PC-9 (cell line): Measurements from ENCODE around the gene CFAP73. TPM values are rescaled to one million over a fixed set of nuclear protein-coding genes. Genes with fewer than 3 reads are reported as not detected.
A peak's percentile ranks its signal among the peaks of the same experiment; 100 is the strongest.

Experiments
- BruUV-seq: library from RNA; stranded (reverse); fragments of 400-500 nt; replicated peaks from 2 replicates; lab custom pipeline; 2021; lab: Mats Ljungman, UMichigan
- CTCF ChIA-PET: fragments of 300-600 bp; sonication (Branson Sonifier 250); formaldehyde crosslinking; loops from one replicate; lab custom pipeline; 2022; ENCODE audit warnings: antibody characterized with exemption; lab: Charles Lee
- POLR2A ChIA-PET: fragments of 300-600 bp; sonication (Branson Sonifier 250); formaldehyde crosslinking; loops from one replicate; lab custom pipeline; 2022; ENCODE audit warnings: antibody characterized with exemption; ENCODE audit not compliant: unreplicated experiment; lab: Charles Lee
- DNase-seq, 2 experiments: peaks; one replicate each; pipeline versions ENCODE4 v3.0.0 to v3.0.0-alpha.2; 2015 to 2022; ENCODE audit warnings: mixed read lengths in 1 of 2
- H2AFZ ChIP-seq: fragments of 200-600 bp; sonication (generic); 2 replicates; pipeline ENCODE4 v1.8.1; 2017; ENCODE audit warnings: antibody characterized with exemption
- H3F3A ChIP-seq: fragments of 200-600 bp; sonication (generic); 2 replicates; pipeline ENCODE4 v1.8.1; 2017; ENCODE audit warnings: antibody characterized with exemption, mild to moderate bottlenecking, low read depth; ENCODE audit not compliant: insufficient read depth
- H3K27ac ChIP-seq: fragments of 200-600 bp; sonication (generic); 2 replicates; pipeline ENCODE4 v1.6.1; 2016; ENCODE audit warnings: mixed run types
- H3K27me3 ChIP-seq: fragments of 200-600 bp; sonication (generic); 2 replicates; pipeline ENCODE4 v1.6.1; 2016; ENCODE audit warnings: low read depth, mixed run types; ENCODE audit not compliant: insufficient read depth
- H3K36me3 ChIP-seq: fragments of 200-600 bp; sonication (generic); 2 replicates; pipeline ENCODE4 v1.6.1; 2016; ENCODE audit warnings: low read depth, mixed run types
- H3K4me1 ChIP-seq: fragments of 200-600 bp; sonication (generic); replicated peaks from 2 replicates; pipeline ENCODE4 v1.6.1; 2016; ENCODE audit warnings: mixed run types; ENCODE audit not compliant: insufficient read depth
- H3K4me2 ChIP-seq: fragments of 200-600 bp; sonication (generic); 2 replicates; pipeline ENCODE4 v1.6.1; 2017; ENCODE audit warnings: mixed run types
- H3K4me3 ChIP-seq: fragments of 200-600 bp; sonication (generic); 2 replicates; pipeline ENCODE4 v1.6.1; 2016; ENCODE audit warnings: mixed run types
- H3K79me2 ChIP-seq: fragments of 200-600 bp; sonication (generic); 2 replicates; pipeline ENCODE4 v1.6.1; 2017; ENCODE audit warnings: low read depth, mixed run types
- H3K9me2 ChIP-seq: fragments of 200-600 bp; sonication (generic); 2 replicates; pipeline ENCODE4 v1.8.1; 2017; ENCODE audit warnings: mild to moderate bottlenecking; ENCODE audit not compliant: insufficient read depth
- H3K9me3 ChIP-seq: fragments of 200-600 bp; sonication (generic); 2 replicates; pipeline ENCODE4 v1.8.1; 2016; ENCODE audit warnings: low read depth; ENCODE audit not compliant: insufficient read depth
- H4K20me1 ChIP-seq: fragments of 200-600 bp; sonication (generic); 2 replicates; pipeline ENCODE4 v1.8.1; 2017; ENCODE audit not compliant: insufficient read depth
- EZH2 ChIP-seq: fragments of 200-600 bp; sonication (generic); IDR thresholded peaks from 2 replicates; pipeline ENCODE4 v1.8.0; 2017; ENCODE audit warnings: antibody characterized with exemption, low read depth
- intact Hi-C: fragments of 100-400 bp; cut with micrococcal nuclease; formaldehyde crosslinking; loops from one replicate; pipeline ENCODE4 v1.10.0; 2022; ENCODE audit not compliant: unreplicated experiment
- total RNA-seq: library from RNA; stranded (reverse); gene quantifications from 2 replicates; pipeline ENCODE4 v1.2.3, GENCODE V29; 2021
- TF ChIP-seq, protein P1 (sequence below): fragments of 200-600 bp; sonication (generic); conservative IDR thresholded peaks from 2 replicates; pipeline ENCODE4 v1.6.1; 2017; ENCODE audit warnings: mixed run types, antibody characterized with exemption, mild to moderate bottlenecking, moderate library complexity

The CFAP73 gene
- total RNA-seq, 1 experiment from 2014 or later, result 1.9 TPM

DNA sequence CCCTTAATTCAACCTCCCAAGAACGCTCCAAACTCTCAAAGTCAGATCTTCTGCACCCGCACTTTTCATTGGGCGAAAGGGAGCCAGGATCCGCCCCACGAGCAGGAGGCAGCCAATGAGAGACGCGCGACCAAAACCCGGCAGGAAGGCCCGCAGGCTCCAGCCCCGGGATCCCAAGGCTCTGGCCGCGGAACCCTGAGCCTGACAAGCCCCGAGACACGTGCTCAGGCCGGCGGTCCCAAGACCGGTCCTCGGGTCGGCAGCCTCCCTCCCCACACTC lies 35.3 kb downstream of the CFAP73 start:
- no peaks in the 10 kb centered on the region for H3K27me3 ChIP-seq
- no TSS peak for BruUV-seq
- intact Hi-C loops, result no loop called here

DNA sequence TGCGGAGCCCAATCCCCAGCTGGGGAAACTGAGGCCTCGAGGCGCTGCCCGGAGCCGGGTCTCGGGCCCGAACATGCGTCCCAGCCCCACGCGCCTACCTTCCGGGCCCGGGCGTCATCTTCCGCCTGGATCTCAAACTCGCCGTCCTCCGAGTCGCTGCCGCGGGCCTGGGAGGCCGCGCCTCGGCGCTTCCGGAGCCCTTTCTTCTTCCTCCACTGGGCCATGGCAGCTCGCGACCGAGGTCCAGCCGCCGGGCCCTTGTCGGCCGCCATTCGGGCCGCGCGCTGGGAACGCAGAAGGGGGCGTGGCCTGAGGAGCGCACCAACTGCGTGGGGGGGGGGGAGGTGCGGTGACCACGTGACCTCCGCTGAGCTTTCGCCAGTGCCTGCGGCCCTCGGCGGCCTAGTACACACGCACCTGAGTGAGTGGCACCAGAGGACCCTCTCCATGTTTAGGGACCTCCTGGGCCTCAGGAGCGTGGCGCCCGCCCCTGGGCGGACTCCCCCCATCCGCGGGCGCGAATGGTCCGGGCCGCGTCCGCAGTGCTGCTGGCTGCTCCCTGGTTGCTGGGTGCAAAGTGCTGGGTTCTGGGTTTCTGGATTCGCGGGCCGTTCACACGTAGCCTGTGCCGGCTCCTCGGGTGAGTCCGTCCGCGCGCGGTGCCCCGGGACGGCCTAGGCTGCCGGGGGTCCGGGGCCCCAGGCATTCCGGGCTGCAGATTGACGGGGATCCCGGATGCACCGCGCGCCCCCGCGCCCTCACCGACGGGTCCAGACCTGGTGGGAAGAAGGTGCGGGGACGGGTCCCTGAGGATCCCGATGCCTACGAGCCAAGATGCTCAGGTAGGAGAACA lies 35.9 kb downstream of the CFAP73 start, which contains the start of the genes DDX54 and RITA1:
TSS of gene DDX54 (minus strand) at position 299 of the 853 bp plus-strand sequence. CDS start at position 272, 27 bp downstream.
TSS of gene RITA1 (plus strand) at position 542 of the 853 bp plus-strand sequence. CDS start 1,026 bp downstream, outside the sequence.
- BruUV-seq, result no TSS peak

More for the DNA sequence above, 35.3 kb downstream of the CFAP73 start:
- Histone ChIP-seq H3K9me3 (no peaks in the 10 kb centered on the region), H3F3A (peaks cover 36% of the 10 kb centered on the region), H3K4me1 (peaks cover 15% of the 10 kb centered on the region), H4K20me1 (peaks cover 31% of the 10 kb centered on the region), H3K4me3 (peak overlapping the region; percentile 80), H2AFZ (peak overlapping the region; percentile 90), H3K79me2 (peaks cover 57% of the 10 kb centered on the region), H3K9me2 (no peaks in the 10 kb centered on the region), H3K27ac (peak overlapping the region; percentile 89), H3K36me3 (peaks cover 16% of the 10 kb centered on the region; the same call in 1 of the 2 replicates), H3K4me2 (peak overlapping the region; percentile 91)
- peak; percentile 79 to 90 for DNase-seq
- ChIA-PET POLR2A (interaction anchor here (0.5 to 0.7 kb wide), 3 partner anchors 16 to 192 kb away, joined by 3 to 4 read pairs (median 3); no protein-coding TSS in a partner anchor), CTCF (interaction anchor here (0.6 kb wide), 1 partner anchor 49 kb away, joined by 4 read pairs; the partner anchor contains the start of gene RASAL1)
- no peak for TF ChIP-seq EZH2
- TF ChIP-seq, protein P1, sequence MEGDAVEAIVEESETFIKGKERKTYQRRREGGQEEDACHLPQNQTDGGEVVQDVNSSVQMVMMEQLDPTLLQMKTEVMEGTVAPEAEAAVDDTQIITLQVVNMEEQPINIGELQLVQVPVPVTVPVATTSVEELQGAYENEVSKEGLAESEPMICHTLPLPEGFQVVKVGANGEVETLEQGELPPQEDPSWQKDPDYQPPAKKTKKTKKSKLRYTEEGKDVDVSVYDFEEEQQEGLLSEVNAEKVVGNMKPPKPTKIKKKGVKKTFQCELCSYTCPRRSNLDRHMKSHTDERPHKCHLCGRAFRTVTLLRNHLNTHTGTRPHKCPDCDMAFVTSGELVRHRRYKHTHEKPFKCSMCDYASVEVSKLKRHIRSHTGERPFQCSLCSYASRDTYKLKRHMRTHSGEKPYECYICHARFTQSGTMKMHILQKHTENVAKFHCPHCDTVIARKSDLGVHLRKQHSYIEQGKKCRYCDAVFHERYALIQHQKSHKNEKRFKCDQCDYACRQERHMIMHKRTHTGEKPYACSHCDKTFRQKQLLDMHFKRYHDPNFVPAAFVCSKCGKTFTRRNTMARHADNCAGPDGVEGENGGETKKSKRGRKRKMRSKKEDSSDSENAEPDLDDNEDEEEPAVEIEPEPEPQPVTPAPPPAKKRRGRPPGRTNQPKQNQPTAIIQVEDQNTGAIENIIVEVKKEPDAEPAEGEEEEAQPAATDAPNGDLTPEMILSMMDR, result no peak

DNA sequence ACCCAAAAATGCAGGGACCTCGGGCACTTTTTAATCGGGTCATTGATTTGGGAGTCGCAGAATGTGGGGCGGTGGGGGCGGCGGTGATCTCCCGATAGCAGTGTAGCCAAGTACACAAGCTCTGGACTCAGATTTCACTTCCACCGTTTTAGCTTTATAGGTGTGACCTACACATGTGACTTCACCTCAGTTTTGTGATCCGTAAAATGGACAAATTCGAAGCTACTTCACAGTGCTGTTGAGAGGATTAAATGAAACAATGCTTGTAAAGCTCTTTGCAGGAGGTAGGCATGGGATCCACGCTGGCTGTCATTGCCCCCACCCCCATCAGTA lies 36.5 kb downstream of the CFAP73 start:
- POLR2A ChIA-PET, result interaction anchor here (0.6 to 0.7 kb wide), 2 partner anchors 35 to 40 kb away, joined by 3 to 5 read pairs; partner anchors contain the start of gene TPCN1
- peak overlapping the region; percentile 90 for H2AFZ ChIP-seq

More for the DNA sequence above, 35.9 kb downstream of the CFAP73 start, which contains the start of the genes DDX54 and RITA1:
- TF ChIP-seq, protein P1, result no peak
- no peak for TF ChIP-seq EZH2
- ChIA-PET CTCF (interaction anchor here (0.6 kb wide), 2 partner anchors 50 to 85 kb away, joined by 4 to 8 read pairs; partner anchors contain the start of gene RASAL1), POLR2A (interaction anchor here (0.6 to 0.7 kb wide), 5 partner anchors 15 to 1456 kb away, joined by 3 to 9 read pairs (median 5); partner anchors contain the start of gene TPCN1)
- Histone ChIP-seq H3K4me1 (peaks cover 15% of the 10 kb centered on the region), H3K36me3 (peaks cover 11% of the 10 kb centered on the region; the same call in 1 of the 2 replicates), H2AFZ (peak within 1 kb of the TSS; percentile 90), H3F3A (peaks cover 39% of the 10 kb centered on the region), H4K20me1 (peaks cover 31% of the 10 kb centered on the region), H3K9me3 (no peaks in the 10 kb centered on the region), H3K27ac (peak within 1 kb of the TSS; percentile 89), H3K27me3 (no peaks in the 10 kb centered on the region), H3K79me2 (peaks cover 57% of the 10 kb centered on the region), H3K9me2 (no peaks in the 10 kb centered on the region), H3K4me3 (peak within 1 kb of the TSS; percentile 80), H3K4me2 (peak within 1 kb of the TSS; percentile 91)
- peak; percentile 61 to 78 for DNase-seq
- intact Hi-C loops, result no loop called here

More for the DNA sequence above, 36.5 kb downstream of the CFAP73 start:
- H3K27me3 ChIP-seq, result no peaks in the 10 kb centered on the region
- peaks cover 41% of the 10 kb centered on the region for H3F3A ChIP-seq
- no peaks in the 10 kb centered on the region for H3K9me2 ChIP-seq
- no TSS peak for BruUV-seq
- DNase-seq, result peak in 1 of 2 experiments; percentile 52
- H3K9me3 ChIP-seq, result no peaks in the 10 kb centered on the region
- H3K27ac ChIP-seq, result peak overlapping the region; percentile 89
- H3K79me2 ChIP-seq, result peaks cover 57% of the 10 kb centered on the region
- intact Hi-C loops, result no loop called here
- TF ChIP-seq, protein P1, result no peak
- CTCF ChIA-PET, result interaction anchor here (0.5 to 0.6 kb wide), 2 partner anchors 11 to 85 kb away, joined by 3 to 8 read pairs; no protein-coding TSS in a partner anchor
- peaks cover 14% of the 10 kb centered on the region for H3K36me3 ChIP-seq
- peaks cover 28% of the 10 kb centered on the region for H4K20me1 ChIP-seq
- peak overlapping the region; percentile 91 for H3K4me2 ChIP-seq
- H3K4me1 ChIP-seq, result peaks cover 15% of the 10 kb centered on the region
- H3K4me3 ChIP-seq, result peak overlapping the region; percentile 80
